Fibroblast of lung (primary cell): ENCODE data around the gene WDR87.

Source experiments
- CTCF ChIP-seq, 2 donors: IDR thresholded peaks in 1 of 2; conservative IDR thresholded peaks in 1 of 2; 1 replicate in 1 of 2; 2 replicates in 1 of 2; pipeline ENCODE4 v1.5.1; 2011 to 2012; ENCODE audit warnings: low read length in 2 of 2, control low read depth in 1 of 2, inconsistent platforms in 1 of 2, low read depth in 1 of 2, mild to moderate bottlenecking in 1 of 2
- EZH2 ChIP-seq: IDR thresholded peaks from 2 replicates; pipeline ENCODE4 v1.5.1; 2012; ENCODE audit warnings: low read length, control low read depth, mild to moderate bottlenecking; ENCODE audit errors: missing control alignments

GRCh38 chr19:37941782-37942515 lies 35.6 kb upstream of the WDR87 start:
- TF ChIP-seq CTCF (conservative IDR thresholded peaks at IDR 0.05 in 1 of 2, IDR thresholded peaks at IDR 0.05 in 1 of 2; ENCODE audit: low read depth in 1 of 2, low read length in 2 of 2) (no peak), EZH2 (no peak)
